MG63 (cell line): Measurements from ENCODE around the gene DPY19L2. TPM values are rescaled to one million over a fixed set of nuclear protein-coding genes. Genes with fewer than 3 reads are reported as not detected.
A peak's percentile ranks its signal among the peaks of the same experiment; 100 is the strongest.
"Not testable (repeated sequence)": the region's sequence is repeated elsewhere in the genome, so short reads cannot be mapped to it uniquely, and the experiment has no call there.

Experiments
- DNase-seq: peaks from one replicate; pipeline ENCODE4 v3.0.0-alpha.2; 2020
- H3K27me3 ChIP-seq: fragments of 250-450 bp; sonication (Bioruptor Pico); 2 replicates; pipeline ENCODE4 v1.5.1; 2020; ENCODE audit warnings: mild to moderate bottlenecking, moderate library complexity
- H3K36me3 ChIP-seq: fragments of 250-450 bp; sonication (Bioruptor Pico); 2 replicates; pipeline ENCODE4 v1.5.1; 2020; ENCODE audit warnings: mild to moderate bottlenecking, moderate library complexity
- H3K4me3 ChIP-seq: fragments of 250-450 bp; sonication (Bioruptor Pico); 2 replicates; pipeline ENCODE4 v1.5.1; 2020; ENCODE audit warnings: mild to moderate bottlenecking, moderate library complexity
- H3K9me3 ChIP-seq: fragments of 250-450 bp; sonication (Bioruptor Pico); 2 replicates; pipeline ENCODE4 v1.5.1; 2020; ENCODE audit warnings: mild to moderate bottlenecking, moderate library complexity
- total RNA-seq: library from RNA; depleted of rRNA; stranded (reverse); fragments of >200 nt; shearing (Covaris generic); gene quantifications from 2 replicates; pipeline ENCODE4 v1.2.3, GENCODE V29; 2014; ENCODE audit warnings: low replicate concordance; rRNA removed

DPY19L2 gene
- total RNA-seq, result not detected in 2 replicates

DNA sequence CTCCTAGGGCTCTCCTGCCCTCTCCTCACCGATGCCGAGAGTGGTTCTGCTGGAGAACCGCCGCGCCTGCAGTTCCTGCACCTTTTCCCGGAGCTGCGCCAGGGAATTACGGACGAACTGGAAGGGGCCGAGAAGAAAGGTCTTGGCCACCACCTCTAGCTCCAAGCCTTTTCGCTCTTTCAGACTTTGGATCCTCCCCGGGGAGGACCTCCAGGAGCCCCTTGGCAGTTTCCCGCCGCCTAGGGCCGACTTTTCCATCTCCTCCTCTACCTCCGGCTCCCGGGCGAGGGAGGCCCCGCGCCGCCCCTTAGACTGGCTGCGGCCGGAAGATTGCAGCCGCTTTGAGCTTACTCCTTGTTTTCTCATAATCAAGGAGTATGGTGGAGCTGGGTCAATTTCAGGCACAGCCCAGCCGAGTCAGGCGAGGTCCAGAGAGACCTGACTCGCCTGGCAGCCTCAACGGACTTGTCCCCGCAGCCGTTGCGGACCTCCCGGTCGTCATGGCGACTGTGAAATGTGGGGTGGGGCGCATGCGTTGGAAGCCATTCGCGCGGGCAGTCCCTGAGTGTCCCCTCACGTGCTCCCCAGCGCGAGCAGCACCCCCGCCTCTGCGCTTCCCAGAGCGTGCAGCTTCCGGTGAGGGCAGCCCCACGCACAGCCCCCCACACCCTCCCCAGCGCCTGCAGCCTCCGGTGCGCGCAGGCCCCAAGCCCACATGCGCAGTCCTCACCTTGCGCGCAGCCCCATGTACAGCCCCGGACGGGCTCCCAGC is at the start of gene DPY19L2:
TSS of gene DPY19L2 (minus strand) at position 466 of the 772 bp plus-strand sequence. CDS start at position 366, 100 bp downstream.
- Histone ChIP-seq H3K27me3 (peaks cover 8% of the 10 kb centered on the region; the same call in 1 of the 2 replicates), H3K36me3 (no peaks in the 10 kb centered on the region), H3K9me3 (no peaks in the 10 kb centered on the region), H3K4me3 (peak within 1 kb of the TSS; percentile 51)
- DNase-seq, result peak; percentile 49

- DNase-seq, H3K4me3 ChIP-seq, H3K36me3 ChIP-seq, H3K9me3 ChIP-seq, H3K27me3 ChIP-seq: not testable (repeated sequence)
Measured at GRCh38 chr12:63716891-63717290, 48.6 kb upstream of the DPY19L2 start.

GRCh38 chr12:63715107-63715625 is 46.9 kb upstream of the DPY19L2 start:
- DNase-seq, result not testable (repeated sequence)

DNA sequence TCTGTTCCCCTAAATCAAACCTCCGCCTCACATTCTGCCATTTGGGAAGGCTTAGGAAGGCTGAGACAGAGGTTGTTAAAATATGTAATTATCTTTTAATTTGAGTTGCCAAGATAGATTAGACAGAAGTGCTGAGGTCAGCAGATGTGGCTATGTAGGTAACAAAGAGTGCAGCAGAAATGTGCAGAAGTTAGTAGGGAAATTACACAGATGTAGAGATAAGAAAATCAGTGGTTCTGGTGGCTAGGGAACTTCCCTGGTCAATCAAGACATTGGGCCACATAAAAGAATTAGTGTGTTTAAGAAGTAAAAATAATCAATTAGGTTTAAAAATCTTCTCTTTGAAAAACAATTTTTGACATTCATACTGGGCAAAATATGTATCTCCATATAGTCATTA is 46.1 kb upstream of the DPY19L2 start:
- H3K4me3 ChIP-seq, DNase-seq, H3K9me3 ChIP-seq, H3K36me3 ChIP-seq, H3K27me3 ChIP-seq: not testable (repeated sequence)

More at GRCh38 chr12:63715107-63715625, 46.9 kb upstream of the DPY19L2 start:
- not testable (repeated sequence) for H3K36me3 ChIP-seq, H3K9me3 ChIP-seq, H3K4me3 ChIP-seq, H3K27me3 ChIP-seq

DNA sequence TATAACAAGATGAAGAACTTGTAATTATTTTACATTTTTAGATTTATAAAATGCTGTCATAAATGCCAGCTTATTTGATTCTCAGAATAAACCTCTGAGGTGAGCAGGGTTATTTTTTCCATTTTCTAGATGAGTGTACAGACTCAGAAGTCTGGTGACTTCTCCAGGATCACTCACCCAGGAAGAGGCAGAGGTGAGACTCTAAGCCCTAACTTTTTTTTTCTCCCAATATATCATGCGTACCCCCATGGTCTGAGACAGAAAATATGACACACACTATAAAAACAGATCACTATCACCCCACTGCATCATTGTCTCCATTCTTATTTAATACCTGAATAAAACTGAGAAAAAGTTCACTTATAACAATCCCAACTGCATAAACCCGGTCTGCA is 45.4 kb upstream of the DPY19L2 start:
- not testable (repeated sequence) for H3K9me3 ChIP-seq, H3K36me3 ChIP-seq, DNase-seq, H3K27me3 ChIP-seq, H3K4me3 ChIP-seq

- not testable (repeated sequence) for DNase-seq, H3K9me3 ChIP-seq, H3K36me3 ChIP-seq, H3K4me3 ChIP-seq, H3K27me3 ChIP-seq
Measured at GRCh38 chr12:63712979-63713680, 44.8 kb upstream of the DPY19L2 start.

GRCh38 chr12:63712376-63712974 is 44.2 kb upstream of the DPY19L2 start:
- not testable (repeated sequence) for H3K36me3 ChIP-seq, H3K4me3 ChIP-seq, DNase-seq, H3K27me3 ChIP-seq, H3K9me3 ChIP-seq

DNA sequence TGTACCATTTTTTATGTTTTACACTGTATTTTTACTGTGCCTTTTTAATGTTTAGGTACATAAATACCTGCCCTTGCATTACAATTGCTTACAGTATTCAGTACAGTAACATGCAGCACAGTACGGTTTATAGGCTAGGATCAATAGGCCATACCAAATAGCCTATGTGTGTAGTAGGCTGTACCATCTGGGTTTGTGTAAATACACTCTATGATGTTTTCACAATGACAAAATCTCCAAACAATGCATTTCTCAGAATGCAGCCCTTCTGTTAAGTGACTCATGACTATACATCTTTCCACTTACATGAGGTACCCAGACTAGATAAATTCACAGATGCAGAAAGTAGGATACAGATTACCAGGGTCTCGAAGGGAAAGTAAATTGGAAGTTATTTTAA is 43.0 kb upstream of the DPY19L2 start:
- H3K9me3 ChIP-seq, H3K36me3 ChIP-seq, H3K27me3 ChIP-seq, H3K4me3 ChIP-seq, DNase-seq: not testable (repeated sequence)

DNA sequence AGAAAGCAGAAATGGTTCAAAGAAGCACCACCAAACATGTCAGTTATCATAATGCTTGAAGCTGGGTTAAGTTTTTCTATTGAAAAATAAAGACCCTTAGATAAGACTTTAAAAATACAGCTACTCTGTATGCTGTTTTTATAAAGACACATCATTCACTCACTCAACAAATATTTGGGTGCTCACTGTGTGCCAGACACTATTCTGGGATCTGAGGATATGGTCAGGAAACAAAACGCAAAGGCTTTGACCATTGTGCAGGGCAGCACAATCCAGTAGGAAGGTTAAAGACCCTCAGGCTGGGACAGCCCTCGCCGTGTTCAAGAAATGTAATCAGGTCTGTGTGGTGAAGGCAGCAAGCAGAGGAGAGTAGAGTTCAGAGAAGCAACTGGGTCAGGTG is 38.0 kb upstream of the DPY19L2 start:
- H3K4me3 ChIP-seq, result no peak overlapping the region
- H3K9me3 ChIP-seq, result no peaks in the 10 kb centered on the region
- H3K36me3 ChIP-seq, result no peaks in the 10 kb centered on the region
- no peaks in the 10 kb centered on the region for H3K27me3 ChIP-seq
- no peak for DNase-seq

DNA sequence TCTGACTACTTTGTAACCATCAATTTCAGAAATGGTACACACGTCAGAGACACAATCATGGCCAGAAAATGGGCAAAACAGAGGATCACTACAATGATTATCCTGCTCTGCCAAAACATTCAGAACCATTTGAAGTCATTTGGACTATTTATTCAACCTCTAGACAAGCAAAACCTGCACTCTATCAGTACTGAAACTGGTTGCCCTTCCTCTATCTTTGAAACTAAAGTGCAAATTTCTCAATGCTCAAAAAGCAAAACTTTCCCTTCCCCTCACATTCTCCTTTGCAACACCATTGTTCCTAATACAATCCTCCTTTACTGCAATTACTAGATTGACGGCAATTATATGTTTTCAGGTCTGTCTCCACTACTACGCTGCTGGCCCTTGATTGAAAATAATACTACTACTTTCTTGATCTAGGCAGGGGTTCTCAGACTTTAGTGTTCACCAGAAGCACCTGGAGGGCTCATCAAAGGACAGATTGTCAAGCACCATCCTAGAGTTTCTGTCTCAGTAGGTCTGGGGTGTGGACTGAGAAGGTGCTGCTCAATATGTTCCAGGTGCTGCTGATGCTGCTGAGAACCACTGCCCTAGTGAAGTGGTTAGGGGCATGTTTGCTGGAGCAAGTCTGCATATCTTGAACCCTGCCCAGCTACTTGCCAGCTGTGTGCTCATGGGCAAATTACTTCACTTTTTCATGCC is 31.5 kb upstream of the DPY19L2 start:
- H3K4me3 ChIP-seq, H3K9me3 ChIP-seq, H3K36me3 ChIP-seq, DNase-seq, H3K27me3 ChIP-seq: not testable (repeated sequence)

GRCh38 chr12:63699011-63699410 is 30.7 kb upstream of the DPY19L2 start:
- DNase-seq, H3K4me3 ChIP-seq, H3K27me3 ChIP-seq, H3K9me3 ChIP-seq, H3K36me3 ChIP-seq: not testable (repeated sequence)

DNA sequence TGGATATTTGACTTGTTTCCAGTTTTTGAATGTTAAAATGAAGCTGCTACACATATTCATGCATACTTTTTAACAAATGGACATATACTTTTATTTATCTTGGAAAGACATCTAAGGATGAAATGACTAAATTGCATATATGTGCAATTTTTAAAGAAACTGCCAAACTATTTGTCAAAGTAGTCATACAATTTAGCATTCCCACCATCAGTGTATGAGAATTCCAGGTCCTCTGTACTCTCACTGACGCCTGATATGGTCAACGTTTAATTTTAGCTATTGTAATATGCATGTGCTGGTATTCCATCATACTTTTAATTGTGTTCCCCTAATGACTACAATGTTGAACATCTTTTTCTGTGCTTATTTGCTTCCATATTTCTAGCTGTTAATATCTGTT is 22.5 kb upstream of the DPY19L2 start:
- not testable (repeated sequence) for H3K36me3 ChIP-seq, H3K4me3 ChIP-seq, H3K9me3 ChIP-seq, H3K27me3 ChIP-seq, DNase-seq

DNA sequence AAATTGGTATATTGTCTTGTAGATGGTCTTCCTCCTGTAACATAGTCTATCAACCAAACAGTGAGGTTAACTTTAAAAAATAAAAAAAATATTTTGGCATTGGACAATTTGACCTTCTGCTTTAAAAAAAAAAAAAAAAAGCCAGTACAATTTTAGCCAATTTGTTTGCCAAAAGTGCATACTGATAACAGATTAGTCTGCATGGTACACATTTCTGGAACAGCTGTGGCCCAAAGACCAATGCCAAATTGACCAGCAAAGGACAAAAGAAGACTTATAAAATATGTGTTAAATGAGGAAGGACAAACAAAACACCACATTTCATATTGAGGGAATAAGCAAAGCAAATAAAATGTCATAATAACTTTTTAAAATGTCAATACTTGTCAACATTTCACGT is 20.8 kb upstream of the DPY19L2 start:
- H3K27me3 ChIP-seq, H3K9me3 ChIP-seq, H3K36me3 ChIP-seq, H3K4me3 ChIP-seq, DNase-seq: not testable (repeated sequence)

DNA sequence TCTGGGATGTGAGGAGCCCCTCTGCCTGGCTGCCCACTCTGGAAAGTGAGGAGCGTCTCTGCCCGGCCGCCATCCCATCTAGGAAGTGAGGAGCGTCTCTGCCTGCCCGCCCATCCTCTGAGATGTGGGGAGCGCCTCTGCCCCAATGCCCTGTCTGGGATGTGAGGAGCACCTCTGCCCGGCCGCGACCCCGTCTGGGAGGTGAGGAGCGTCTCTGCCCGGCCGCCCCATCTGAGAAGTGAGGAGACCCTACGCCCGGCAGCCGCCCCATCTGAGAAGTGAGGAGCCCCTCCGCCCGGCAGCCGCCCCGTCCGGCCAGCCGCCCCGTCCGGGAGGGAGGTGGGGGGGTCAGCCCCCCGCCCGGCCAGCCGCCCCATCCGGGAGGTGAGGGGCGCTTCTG is 18.3 kb upstream of the DPY19L2 start:
- H3K36me3 ChIP-seq, H3K27me3 ChIP-seq, DNase-seq, H3K4me3 ChIP-seq, H3K9me3 ChIP-seq: not testable (repeated sequence)

DNA sequence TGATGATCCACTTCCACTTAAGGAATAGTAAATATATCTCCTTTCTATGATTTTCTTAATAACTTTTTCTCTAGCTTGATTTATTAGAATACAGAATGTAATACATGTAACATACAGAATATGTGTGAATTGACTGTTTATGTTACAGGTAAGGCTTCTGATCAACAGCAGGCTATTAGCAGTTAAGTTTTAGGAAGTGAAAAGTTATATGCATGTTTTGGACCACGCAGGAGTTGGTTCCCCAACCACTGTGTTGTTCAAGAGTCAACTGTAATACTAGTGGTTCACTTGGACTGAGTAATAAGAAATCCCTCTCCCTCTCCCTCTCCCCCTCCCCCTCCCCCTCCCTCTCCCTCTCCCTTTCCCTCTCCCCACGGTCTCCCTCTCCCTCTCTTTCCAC is 17.5 kb upstream of the DPY19L2 start:
- H3K4me3 ChIP-seq, H3K9me3 ChIP-seq, DNase-seq, H3K36me3 ChIP-seq, H3K27me3 ChIP-seq: not testable (repeated sequence)

DNA sequence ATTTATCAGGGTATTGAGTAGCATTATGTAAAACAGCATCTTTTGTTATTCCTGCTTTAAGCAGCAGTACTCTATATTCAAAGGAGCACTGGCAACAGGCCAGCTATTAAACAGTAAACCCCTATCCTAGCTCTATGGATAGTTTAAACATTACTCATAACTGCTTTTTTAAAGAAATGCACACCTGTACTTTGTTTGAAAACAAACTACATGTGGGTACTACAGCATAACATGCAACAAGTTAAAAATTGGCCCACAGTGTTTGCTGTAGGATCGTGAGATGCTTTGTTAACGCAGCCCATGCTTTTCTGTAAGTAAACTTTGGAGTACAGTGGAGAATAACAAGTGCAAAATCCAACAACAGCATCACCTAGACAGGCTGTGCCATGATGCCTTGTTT is 14.3 kb upstream of the DPY19L2 start:
- H3K36me3 ChIP-seq, H3K9me3 ChIP-seq, DNase-seq: not testable (repeated sequence)

DNA sequence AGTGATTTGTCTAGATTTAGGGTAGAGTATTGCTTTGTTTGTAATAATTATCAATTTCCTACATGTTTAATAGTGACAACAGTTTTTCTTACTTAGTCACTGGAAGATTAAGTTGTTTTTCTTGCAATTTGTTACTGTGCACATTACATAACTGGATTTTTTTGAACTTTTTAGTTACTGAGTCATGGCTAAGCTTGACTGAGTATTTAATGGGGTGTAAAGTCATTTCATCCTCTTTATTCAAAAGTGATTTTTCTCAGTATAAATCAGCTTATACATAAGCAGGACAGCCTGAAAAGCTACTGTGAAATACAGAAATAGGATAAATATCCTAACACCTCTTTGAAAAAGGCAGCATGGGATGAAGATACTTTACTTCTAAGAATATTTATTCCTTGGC is 12.5 kb upstream of the DPY19L2 start:
- DNase-seq, H3K4me3 ChIP-seq, H3K27me3 ChIP-seq, H3K36me3 ChIP-seq, H3K9me3 ChIP-seq: not testable (repeated sequence)

More for the DNA sequence above, 14.3 kb upstream of the DPY19L2 start:
- H3K27me3 ChIP-seq, H3K4me3 ChIP-seq: not testable (repeated sequence)
